Lung (tissue), 12 donors: Measurements from ENCODE around the gene FYCO1. TPM values are rescaled to one million over a fixed set of nuclear protein-coding genes. Genes with fewer than 3 reads are reported as not detected.
A peak's percentile ranks its signal among the peaks of the same experiment; 100 is the strongest.

Source experiments
- ATAC-seq: fragments of 200-7000 bp; cut with Tn5 transposase; one replicate; pipeline ENCODE4 v1.9.1; 2020; ENCODE audit warnings: moderate number of reproducible peaks; ENCODE audit not compliant: insufficient read depth, low FRiP score
- DNase-seq, 3 donors: peaks; one replicate each; pipeline ENCODE4 v3.0.0-alpha.2; 2013 to 2017
- H3K27ac ChIP-seq, 2 donors: one replicate each; pipeline ENCODE4 v1.5.1; 2013; ENCODE audit warnings: mild to moderate bottlenecking in 2 of 2, moderate library complexity in 2 of 2, control low read depth in 1 of 2, inconsistent platforms in 1 of 2, low read depth in 1 of 2, low read length in 1 of 2
- H3K27me3 ChIP-seq, 3 donors: one replicate each; pipeline ENCODE4 v1.5.1; 2013; ENCODE audit warnings: low read length in 2 of 3; ENCODE audit not compliant: control insufficient read depth in 3 of 3, insufficient read depth in 3 of 3
- H3K36me3 ChIP-seq, 4 donors: one replicate each; pipeline ENCODE4 v1.5.1; 2013; ENCODE audit warnings: low read length in 4 of 4, mild to moderate bottlenecking in 1 of 4, moderate library complexity in 1 of 4; ENCODE audit not compliant: control insufficient read depth in 4 of 4, insufficient read depth in 4 of 4
- H3K4me1 ChIP-seq, 5 donors: one replicate each; pipeline ENCODE4 v1.5.1; 2013; ENCODE audit warnings: low read length in 5 of 5, mild to moderate bottlenecking in 2 of 5, moderate library complexity in 1 of 5; ENCODE audit not compliant: control insufficient read depth in 5 of 5, insufficient read depth in 5 of 5
- H3K4me3 ChIP-seq: one replicate; pipeline ENCODE4 v1.5.1; 2013; ENCODE audit warnings: mild to moderate bottlenecking, control low read depth, moderate library complexity
- H3K9ac ChIP-seq, 2 donors: one replicate each; pipeline ENCODE4 v1.5.1; 2013; ENCODE audit warnings: low read length in 2 of 2, control low read depth in 1 of 2; ENCODE audit not compliant: insufficient read depth in 1 of 2
- H3K9me3 ChIP-seq, 4 donors: one replicate each; pipeline ENCODE4 v1.5.1; 2013; ENCODE audit warnings: low read length in 3 of 4, mild to moderate bottlenecking in 1 of 4, moderate library complexity in 1 of 4; ENCODE audit not compliant: control insufficient read depth in 4 of 4, insufficient read depth in 3 of 4
- WGBS, 2 donors: extraction: QIAGEN DNeasy Blood & Tissue Kit; methylation state at CpG; one replicate each; pipeline ENCODE4 v1.1.7; 2013; 5-methylcytosine and 5-hydroxymethylcytosine counted together
- polyA plus RNA-seq, 2 donors: library from polyadenylated mRNA; stranded (reverse); fragments of 200-250 nt; gene quantifications; one replicate each; pipeline ENCODE4 v1.2.1, GENCODE V29; 2013
- total RNA-seq, 2 donors: library from RNA; depleted of rRNA in 1 of 2; stranded (reverse); fragments of >200 nt in 1 of 2; gene quantifications; one replicate each; pipeline ENCODE4 v1.2.1, GENCODE V29; 2014 to 2021
- TF ChIP-seq, protein P1 (sequence below): IDR thresholded peaks from 2 replicates; pipeline ENCODE4 v1.5.1; 2012; ENCODE audit warnings: mild to moderate bottlenecking; ENCODE audit errors: control extremely low read depth, extremely low read depth
- donor health status: control.
- donor health status: control.
- donor health status: Bipolar disorder and iron deficiency.
- donor health status: healthy.
- donor health status: DM: yes; HTN: yes; CAD: no.

Gene FYCO1
- total and polyA plus RNA-seq, 4 donors: 11.3 to 38.7 (median 23.2) TPM

DNA sequence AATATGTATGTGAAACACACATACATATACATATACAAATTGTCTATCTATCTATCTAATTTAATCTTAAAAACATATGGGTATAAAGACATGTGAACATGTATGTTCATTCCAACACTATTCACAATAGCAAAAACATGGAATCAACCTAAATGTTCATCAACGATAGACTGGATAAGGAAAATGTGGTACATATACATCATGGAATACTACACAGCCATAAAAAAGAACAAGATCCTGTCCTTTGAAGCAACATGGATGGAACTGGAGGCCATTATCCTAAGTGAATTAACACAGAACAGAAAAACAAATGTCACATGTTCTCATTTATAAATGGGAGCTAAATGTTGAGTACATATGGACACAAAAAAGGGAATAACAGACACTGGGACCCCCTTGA is 103.5 kb downstream of the FYCO1 start:
- no peak overlapping the region for H3K4me3 ChIP-seq
- no peak overlapping the region for H3K9ac ChIP-seq
- H3K36me3 ChIP-seq: no peaks in the 10 kb centered on the region
- H3K27ac ChIP-seq: no peak overlapping the region
- H3K27me3 ChIP-seq: no peaks in the 10 kb centered on the region
- DNase-seq (no peak), ATAC-seq (no peak)
- TF ChIP-seq, protein P1, sequence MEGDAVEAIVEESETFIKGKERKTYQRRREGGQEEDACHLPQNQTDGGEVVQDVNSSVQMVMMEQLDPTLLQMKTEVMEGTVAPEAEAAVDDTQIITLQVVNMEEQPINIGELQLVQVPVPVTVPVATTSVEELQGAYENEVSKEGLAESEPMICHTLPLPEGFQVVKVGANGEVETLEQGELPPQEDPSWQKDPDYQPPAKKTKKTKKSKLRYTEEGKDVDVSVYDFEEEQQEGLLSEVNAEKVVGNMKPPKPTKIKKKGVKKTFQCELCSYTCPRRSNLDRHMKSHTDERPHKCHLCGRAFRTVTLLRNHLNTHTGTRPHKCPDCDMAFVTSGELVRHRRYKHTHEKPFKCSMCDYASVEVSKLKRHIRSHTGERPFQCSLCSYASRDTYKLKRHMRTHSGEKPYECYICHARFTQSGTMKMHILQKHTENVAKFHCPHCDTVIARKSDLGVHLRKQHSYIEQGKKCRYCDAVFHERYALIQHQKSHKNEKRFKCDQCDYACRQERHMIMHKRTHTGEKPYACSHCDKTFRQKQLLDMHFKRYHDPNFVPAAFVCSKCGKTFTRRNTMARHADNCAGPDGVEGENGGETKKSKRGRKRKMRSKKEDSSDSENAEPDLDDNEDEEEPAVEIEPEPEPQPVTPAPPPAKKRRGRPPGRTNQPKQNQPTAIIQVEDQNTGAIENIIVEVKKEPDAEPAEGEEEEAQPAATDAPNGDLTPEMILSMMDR: no peak
- H3K4me1 ChIP-seq: peaks cover 0 to 19% (median 0%) of the 10 kb centered on the region in 5 donors
- H3K9me3 ChIP-seq: no peaks in the 10 kb centered on the region
- WGBS, 2 donors: 99 to 100% methylated on average over 1 of the region's 1 CpG

DNA sequence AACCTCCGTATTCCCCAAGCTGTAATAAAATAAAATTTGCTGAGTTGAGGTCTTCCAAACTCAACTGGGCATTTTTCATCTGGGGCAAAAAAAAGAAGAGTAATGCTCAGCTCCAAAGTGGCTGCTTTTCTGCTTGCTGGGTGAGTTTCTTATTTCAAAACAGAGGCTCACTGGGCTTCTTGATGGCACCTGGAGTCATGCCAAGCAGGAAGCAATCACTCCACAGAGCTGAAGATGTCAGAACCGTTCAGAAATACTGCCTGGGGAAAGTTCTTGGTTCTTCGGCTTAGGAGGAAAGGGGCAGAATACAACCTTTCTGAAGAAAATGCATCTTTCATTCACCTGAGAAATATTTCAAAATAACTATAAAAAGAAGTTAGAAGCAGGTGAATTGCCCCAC is 105.2 kb downstream of the FYCO1 start:
- Histone ChIP-seq H3K27ac (no peak overlapping the region), H3K9ac (no peak overlapping the region), H3K4me1 (peaks cover 0 to 5% (median 0%) of the 10 kb centered on the region in 5 donors), H3K9me3 (no peaks in the 10 kb centered on the region), H3K27me3 (no peaks in the 10 kb centered on the region), H3K4me3 (no peak overlapping the region), H3K36me3 (no peaks in the 10 kb centered on the region)
- ATAC-seq (no peak), DNase-seq (peak; percentile 26 to 59 (median 30))
- TF ChIP-seq, protein P1: no peak
- 23 to 24% methylated on average over 3 of the region's 3 CpGs for WGBS, 2 donors

DNA sequence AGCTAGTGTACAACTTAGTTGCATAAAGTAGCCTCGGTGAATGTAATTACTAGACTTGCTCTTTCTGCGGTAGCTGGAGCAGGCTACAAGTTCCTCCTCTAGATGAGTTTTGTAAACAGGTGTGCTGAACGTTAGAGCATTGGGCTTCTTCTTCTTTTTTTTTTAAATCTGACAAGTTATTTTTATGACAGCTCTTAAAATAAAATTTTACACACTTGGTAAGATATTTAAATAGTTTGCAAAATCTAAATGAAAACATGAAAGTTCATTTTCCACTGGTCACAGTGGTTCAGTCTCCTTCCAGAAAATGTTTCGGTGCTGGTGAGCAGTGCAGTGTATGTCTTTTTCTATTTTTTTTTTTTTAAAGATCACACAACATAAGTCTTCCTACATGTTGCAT is 106.3 kb downstream of the FYCO1 start:
- H3K27ac ChIP-seq: no peak overlapping the region
- DNase-seq (no peak), ATAC-seq (no peak)
- no peak overlapping the region for H3K9ac ChIP-seq
- TF ChIP-seq, protein P1: no peak
- H3K36me3 ChIP-seq: no peaks in the 10 kb centered on the region
- H3K4me1 ChIP-seq: peaks cover 0 to 5% (median 0%) of the 10 kb centered on the region in 5 donors
- no peak overlapping the region for H3K4me3 ChIP-seq
- H3K9me3 ChIP-seq: no peaks in the 10 kb centered on the region
- WGBS, 2 donors: 55 to 69% methylated on average over 4 of the region's 4 CpGs
- H3K27me3 ChIP-seq: no peaks in the 10 kb centered on the region
